RKO (cell line): ENCODE data around the gene GFOD1.
"Not testable (repeated sequence)": the region's sequence is repeated elsewhere in the genome, so short reads cannot be mapped to it uniquely, and the experiment has no call there.

ENCODE experiments used
- DNase-seq: peaks from one replicate; pipeline ENCODE4 v3.0.0-alpha.2; 2016; ENCODE audit warnings: low spot score

Gene GFOD1

GRCh38 chr6:13404228-13404891 is 83.0 kb downstream of the GFOD1 start:
- peak; percentile 38 for DNase-seq

- DNase-seq = no peak
These were observed 84.7 kb downstream of the GFOD1 start for GRCh38 chr6:13402711-13403110.

DNA sequence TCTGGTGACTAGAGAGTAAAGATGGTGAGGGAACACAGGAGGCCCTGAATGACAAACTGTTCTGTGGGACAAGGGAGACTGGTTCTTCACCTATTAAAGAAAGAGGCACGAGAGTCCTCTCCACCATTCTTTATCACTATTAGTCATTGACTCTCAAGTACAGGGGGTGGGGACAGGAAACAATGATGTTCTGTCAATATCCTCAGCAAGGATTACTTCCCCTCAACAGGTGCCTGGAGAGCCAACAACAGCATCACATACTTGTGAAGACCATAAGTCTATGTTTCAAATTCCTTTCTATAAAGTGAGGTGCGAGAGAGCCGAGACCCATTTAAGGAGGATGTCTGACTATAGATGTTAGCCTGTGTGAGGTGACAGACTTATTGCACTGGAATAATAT is 86.6 kb downstream of the GFOD1 start:
- no peak for DNase-seq

- no peak for DNase-seq
These were observed 88.9 kb downstream of the GFOD1 start for GRCh38 chr6:13398421-13398994.

- DNase-seq = no peak
These were observed 89.4 kb downstream of the GFOD1 start for GRCh38 chr6:13398069-13398381.

GRCh38 chr6:13397359-13398068 is 89.9 kb downstream of the GFOD1 start:
- DNase-seq = no peak

DNA sequence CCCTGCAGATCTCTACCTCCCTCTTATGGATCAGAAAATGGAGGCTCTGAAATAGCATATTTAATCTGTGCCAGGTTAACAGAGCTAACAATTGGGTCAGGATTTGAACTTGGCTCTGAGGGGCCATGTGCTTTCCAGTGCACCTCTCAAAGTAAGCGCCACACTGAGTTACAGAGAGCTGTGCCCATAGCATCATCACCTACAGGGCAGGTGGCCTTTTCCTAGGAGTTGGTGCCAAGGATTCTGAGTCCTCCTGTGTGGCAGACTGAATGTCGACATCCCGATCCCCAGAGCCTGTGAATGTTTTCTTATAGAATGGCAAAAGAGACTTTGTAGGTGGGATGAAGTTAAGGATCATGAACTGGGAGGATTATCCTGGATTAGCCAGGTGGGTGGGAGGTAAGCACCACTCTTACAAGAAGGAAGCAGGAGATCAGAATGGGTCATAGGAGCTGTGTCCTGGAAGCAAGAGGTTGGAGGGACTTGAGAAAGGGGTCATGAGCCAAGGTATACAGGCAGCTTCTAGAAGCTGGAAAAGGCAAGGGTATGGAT is 91.1 kb downstream of the GFOD1 start:
- DNase-seq = no peak

- DNase-seq = peak; percentile 8
These were observed 91.8 kb downstream of the GFOD1 start for GRCh38 chr6:13395272-13396237.

GRCh38 chr6:13392462-13392861 is 94.9 kb downstream of the GFOD1 start:
- DNase-seq = no peak

- DNase-seq = no peak
These were observed 95.9 kb downstream of the GFOD1 start for GRCh38 chr6:13391537-13391936.

DNA sequence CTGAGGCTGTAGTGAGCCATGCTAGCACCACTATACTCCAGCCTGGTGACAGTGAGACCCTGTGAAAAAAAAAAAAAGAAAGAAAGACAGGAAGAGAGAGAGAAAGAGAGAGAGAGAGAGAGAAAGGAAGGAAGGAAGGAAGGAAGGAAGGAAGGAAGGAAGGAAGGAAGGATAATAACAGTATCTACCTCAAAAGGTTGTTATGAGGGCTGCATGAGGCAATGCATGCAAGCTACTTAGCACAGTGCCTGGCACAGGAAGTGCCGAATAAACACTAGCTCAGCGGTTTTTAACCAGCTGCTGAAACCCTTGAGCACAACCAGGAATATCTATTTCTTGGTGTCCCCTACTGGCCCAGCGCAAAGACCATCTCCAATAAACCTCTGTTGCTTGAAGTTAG is 96.7 kb downstream of the GFOD1 start:
- DNase-seq = no peak

DNA sequence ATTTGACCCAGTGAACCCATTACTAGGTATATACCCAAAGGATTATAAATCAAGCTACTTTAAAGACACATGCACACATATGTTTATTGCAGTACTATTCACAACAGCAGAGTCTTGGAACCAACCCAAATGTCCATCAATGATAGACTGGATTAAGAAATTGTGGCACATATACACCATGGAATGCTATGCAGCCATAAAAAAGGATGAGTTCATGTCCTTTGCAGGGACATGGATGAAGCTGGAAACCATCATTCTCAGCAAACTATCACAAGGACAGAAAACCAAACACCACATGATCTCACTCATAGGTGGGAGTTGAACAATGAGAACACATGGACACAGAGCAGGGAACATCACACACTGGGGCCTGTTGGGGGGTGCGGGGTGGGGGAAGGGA is 98.2 kb downstream of the GFOD1 start:
- DNase-seq = not testable (repeated sequence)

- not testable (repeated sequence) for DNase-seq
These were observed 98.6 kb downstream of the GFOD1 start for GRCh38 chr6:13388769-13389168.

GRCh38 chr6:13384966-13385365 is 102.4 kb downstream of the GFOD1 start:
- no peak for DNase-seq

DNA sequence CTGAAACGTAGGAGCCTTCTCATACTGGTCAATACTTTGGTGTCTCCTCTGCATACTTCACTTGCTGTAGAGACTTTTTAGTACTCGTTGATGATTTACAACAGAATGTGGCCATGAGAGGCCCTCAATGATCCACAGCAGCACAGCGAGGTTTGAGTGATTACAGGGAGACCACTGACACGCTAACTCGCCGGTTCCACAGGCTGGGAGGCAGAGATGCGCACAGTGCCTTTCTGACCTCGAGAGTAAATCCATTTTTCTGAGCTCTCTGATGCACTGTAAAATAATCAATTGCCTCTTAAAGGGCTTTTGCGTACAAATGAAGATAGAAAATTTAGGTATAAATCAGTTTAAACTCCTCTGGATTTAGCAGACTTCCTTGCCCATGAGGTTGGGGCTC is 102.9 kb downstream of the GFOD1 start:
- DNase-seq = no peak

DNA sequence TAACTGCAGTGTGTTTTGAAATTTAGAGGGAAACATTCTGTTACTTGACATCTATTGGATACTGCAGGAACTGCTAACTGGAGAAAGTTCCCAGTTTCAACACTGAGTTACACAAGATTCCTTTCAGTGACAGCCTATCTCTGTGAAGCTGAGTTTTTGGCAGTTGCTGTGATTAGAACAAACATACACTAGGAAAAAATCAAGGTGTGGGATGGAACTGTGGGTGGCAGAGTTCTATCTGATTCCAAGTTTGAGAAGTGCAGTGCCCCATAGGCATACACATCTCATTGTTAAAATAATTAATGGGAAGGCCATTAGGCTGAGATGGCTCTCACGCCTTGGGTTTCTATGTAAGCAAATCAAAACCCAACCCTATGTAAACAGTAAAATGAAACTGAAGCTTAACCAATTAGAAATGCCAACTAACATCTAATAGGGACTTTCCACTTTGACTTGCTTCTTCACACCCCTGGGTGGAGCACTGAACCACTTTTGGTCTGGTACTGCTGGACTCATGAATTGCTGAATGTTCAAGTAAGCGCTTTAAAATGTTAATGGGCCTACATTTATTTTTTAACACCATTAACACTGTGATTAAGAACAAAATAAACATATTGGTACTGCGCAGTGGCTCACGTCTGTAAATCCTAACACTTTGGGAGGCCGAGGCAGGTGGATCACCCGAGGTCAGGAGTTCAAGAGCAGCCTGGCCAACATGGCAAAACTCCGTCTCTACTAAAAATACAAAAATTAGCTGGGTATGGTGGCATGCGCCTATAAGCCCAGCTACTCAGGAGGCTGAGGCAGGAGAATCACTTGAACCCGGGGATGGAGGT is 103.9 kb downstream of the GFOD1 start:
- DNase-seq = no peak

- DNase-seq = no peak
These were observed 106.6 kb downstream of the GFOD1 start for GRCh38 chr6:13380761-13381160.

- DNase-seq = no peak
These were observed 108.5 kb downstream of the GFOD1 start for GRCh38 chr6:13378669-13379590.

DNA sequence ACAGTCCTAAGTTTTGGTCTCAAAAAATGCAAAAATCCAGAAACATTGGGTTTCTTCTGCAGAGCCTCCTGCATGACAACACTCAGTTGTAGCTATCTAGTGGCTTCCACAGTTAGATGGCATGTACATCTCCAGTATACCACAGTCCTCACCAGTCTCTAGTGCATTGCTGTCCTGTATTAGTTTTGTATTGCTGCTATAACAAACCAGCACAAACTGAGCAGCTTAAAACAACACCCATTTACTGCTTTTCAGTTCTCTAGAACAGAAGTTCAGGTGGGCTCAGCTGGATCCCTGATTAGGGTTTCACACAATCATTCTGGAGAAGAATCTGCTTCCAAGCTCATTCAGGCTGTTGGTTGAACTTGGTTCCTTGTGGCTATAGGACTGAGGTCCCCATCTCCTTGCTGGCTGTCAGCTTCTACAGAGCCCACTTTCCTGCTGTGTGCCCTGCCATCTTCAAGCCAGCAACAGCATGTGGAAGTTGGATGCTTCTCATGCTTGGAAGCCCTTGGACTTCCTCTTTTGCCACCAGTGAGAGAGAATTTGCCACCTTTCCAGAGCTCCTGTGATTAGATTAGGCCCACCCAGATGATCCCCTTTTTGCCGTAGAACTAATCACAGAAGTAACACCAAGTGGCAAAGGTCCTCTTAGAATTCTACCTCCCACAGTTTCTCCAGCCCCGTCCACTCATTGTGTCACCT is 110.2 kb downstream of the GFOD1 start:
- DNase-seq = no peak
